Glutamatergic neuron (in vitro differentiated cells): ENCODE measurements around the gene STAMBPL1. TPM values are rescaled to one million over a fixed set of nuclear protein-coding genes. Genes with fewer than 3 reads are reported as not detected.

Experiments
- DNase-seq: peaks from one replicate; pipeline ENCODE4 v3.0.0; 2022
- H3K27ac Mint-ChIP-seq: one replicate; pipeline ENCODE4 v1.8.0; 2020; ENCODE audit warnings: mild to moderate bottlenecking, mixed read lengths, inconsistent platforms; ENCODE audit not compliant: unreplicated experiment
- H3K27me3 Mint-ChIP-seq: one replicate; pipeline ENCODE4 v1.8.0; 2020; ENCODE audit warnings: mild to moderate bottlenecking, moderate library complexity, mixed read lengths, inconsistent platforms; ENCODE audit not compliant: unreplicated experiment
- H3K36me3 Mint-ChIP-seq: one replicate; pipeline ENCODE4 v1.8.0; 2020; ENCODE audit warnings: mild to moderate bottlenecking, mixed read lengths, inconsistent platforms; ENCODE audit not compliant: unreplicated experiment
- H3K4me1 Mint-ChIP-seq: one replicate; pipeline ENCODE4 v1.8.0; 2020; ENCODE audit warnings: mild to moderate bottlenecking, low read depth, mixed read lengths, inconsistent platforms; ENCODE audit not compliant: unreplicated experiment
- H3K4me3 Mint-ChIP-seq: one replicate; pipeline ENCODE4 v1.8.0; 2020; ENCODE audit warnings: mild to moderate bottlenecking, mixed read lengths, inconsistent platforms; ENCODE audit not compliant: unreplicated experiment
- H3K9me3 Mint-ChIP-seq: one replicate; pipeline ENCODE4 v1.8.0; 2020; ENCODE audit warnings: mild to moderate bottlenecking, moderate library complexity, mixed read lengths, inconsistent platforms; ENCODE audit not compliant: unreplicated experiment
- total RNA-seq: library from RNA; stranded (reverse); fragmentation: NEBNext Ultra II Directional; extraction: Animal tissue kit (Norgen Biotek cat#: 25700); gene quantifications from one replicate; pipeline ENCODE4 v1.2.1, GENCODE V29; 2021; ENCODE audit not compliant: unreplicated experiment
- TF ChIP-seq, protein P1 (sequence below): fragments of 200-600 bp; sonication (generic); IDR thresholded peaks from one replicate; pipeline ENCODE4 v1.5.0; 2021; ENCODE audit not compliant: partially characterized antibody, unreplicated experiment

Gene STAMBPL1
- total RNA-seq, 1 donor from 2014 or later, result 4.4 TPM

DNA sequence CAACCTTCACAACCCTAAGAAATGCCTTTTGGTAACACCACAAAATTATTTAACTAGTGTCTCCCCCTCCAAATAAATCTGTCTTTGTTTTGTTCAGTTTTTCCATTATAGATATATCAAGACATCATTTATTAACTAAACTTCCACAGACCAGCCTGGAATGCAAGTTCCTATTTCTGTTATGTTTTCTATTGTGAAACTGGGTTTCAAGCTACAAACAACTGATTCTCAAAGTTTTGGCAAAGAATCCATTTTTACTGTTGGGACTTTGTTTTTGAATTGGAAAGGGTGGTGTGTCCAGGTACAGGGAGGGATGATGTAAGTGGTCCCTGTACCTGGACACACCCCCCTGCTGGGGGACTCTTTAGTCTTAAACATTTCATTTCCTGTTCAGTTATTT, 36.2 kb downstream of the STAMBPL1 start:
- Mint-ChIP-seq H3K27ac (no peak overlapping the region), H3K4me1 (peaks cover 14% of the 10 kb centered on the region), H3K9me3 (no peaks in the 10 kb centered on the region), H3K36me3 (no peaks in the 10 kb centered on the region), H3K4me3 (no peak overlapping the region), H3K27me3 (no peaks in the 10 kb centered on the region)
- TF ChIP-seq, protein P1, sequence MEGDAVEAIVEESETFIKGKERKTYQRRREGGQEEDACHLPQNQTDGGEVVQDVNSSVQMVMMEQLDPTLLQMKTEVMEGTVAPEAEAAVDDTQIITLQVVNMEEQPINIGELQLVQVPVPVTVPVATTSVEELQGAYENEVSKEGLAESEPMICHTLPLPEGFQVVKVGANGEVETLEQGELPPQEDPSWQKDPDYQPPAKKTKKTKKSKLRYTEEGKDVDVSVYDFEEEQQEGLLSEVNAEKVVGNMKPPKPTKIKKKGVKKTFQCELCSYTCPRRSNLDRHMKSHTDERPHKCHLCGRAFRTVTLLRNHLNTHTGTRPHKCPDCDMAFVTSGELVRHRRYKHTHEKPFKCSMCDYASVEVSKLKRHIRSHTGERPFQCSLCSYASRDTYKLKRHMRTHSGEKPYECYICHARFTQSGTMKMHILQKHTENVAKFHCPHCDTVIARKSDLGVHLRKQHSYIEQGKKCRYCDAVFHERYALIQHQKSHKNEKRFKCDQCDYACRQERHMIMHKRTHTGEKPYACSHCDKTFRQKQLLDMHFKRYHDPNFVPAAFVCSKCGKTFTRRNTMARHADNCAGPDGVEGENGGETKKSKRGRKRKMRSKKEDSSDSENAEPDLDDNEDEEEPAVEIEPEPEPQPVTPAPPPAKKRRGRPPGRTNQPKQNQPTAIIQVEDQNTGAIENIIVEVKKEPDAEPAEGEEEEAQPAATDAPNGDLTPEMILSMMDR, result no peak
- no peak for DNase-seq

DNA sequence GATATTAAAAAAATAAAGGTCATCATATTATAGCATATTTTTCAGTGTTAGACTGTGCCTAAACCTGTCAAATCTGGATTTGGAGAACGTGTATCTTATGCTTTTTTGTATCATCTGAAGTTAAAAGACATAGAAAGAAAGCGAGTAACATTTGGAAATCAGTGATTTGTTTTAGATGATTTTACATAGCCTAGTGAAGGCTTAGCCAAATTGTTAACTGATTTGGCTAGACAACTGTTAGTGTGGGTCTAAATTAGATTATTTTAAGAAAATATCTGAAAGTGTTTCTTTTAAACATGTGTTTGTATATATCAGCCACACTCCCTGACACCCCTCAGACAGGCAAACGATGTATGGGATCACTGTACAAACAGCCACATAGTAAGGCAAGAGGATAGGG, 36.9 kb downstream of the STAMBPL1 start:
- Mint-ChIP-seq H3K27ac (no peak overlapping the region), H3K4me3 (no peak overlapping the region), H3K9me3 (no peaks in the 10 kb centered on the region), H3K36me3 (no peaks in the 10 kb centered on the region), H3K27me3 (no peaks in the 10 kb centered on the region), H3K4me1 (peaks cover 12% of the 10 kb centered on the region)
- DNase-seq, result no peak
- TF ChIP-seq, protein P1, result no peak

DNA sequence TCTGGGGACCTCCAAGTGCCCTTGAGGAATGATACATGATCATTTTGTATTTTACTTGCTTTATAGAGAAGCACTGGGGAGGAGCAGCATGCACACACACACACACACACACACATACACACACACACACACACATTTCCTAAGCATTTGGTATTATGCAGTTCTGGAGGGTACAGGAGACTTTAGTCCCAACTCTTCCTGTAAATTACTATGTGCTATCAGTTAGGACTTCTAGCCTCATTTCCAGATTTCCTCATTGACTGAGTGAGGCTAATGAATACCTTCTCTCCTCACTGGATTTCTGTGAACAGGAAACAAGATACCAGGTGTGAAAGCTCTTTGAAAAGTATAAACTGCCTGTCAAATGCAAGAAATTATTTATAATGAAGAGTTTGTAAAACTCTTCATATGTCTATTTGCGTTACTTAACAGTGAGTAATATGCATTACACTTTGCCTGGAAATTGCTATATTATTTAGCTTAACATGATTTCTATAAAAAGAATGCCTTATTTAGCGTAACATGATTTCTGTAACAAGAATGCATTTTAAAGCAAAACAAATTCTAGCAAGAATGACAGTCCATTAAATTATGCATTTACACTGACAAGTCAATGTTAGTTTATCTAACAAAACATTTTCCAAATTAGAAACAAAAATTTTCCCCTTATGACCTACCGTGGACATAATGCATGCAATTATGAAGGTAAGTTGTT, 38.3 kb downstream of the STAMBPL1 start:
- H3K9me3 Mint-ChIP-seq, result no peaks in the 10 kb centered on the region

DNA sequence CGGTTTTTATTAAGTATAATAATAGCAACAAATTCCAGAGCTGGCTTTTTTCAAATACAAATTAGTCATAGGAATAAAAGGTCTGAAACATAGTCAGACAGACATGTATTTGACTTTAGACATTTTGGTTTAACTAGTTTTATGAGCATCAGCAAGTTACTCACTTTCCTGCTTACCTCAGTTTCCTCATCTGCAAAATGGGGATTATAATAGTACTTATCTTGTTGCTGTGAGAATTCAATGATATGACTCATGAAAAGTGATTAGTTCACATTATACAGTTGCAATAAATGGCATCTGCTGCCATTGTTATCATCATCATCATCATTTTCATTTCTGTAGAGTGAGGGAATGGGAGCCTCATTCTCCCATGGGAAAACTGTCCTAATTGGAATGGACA, 39.0 kb downstream of the STAMBPL1 start:
- no peak for DNase-seq
- H3K27ac Mint-ChIP-seq, result no peak overlapping the region
- no peak overlapping the region for H3K4me3 Mint-ChIP-seq
- TF ChIP-seq, protein P1, result no peak
- H3K27me3 Mint-ChIP-seq, result no peaks in the 10 kb centered on the region
- H3K4me1 Mint-ChIP-seq, result peaks cover 2% of the 10 kb centered on the region
- no peaks in the 10 kb centered on the region for H3K9me3 Mint-ChIP-seq
- H3K36me3 Mint-ChIP-seq, result no peaks in the 10 kb centered on the region

More for the DNA sequence above, 38.3 kb downstream of the STAMBPL1 start:
- H3K4me1 Mint-ChIP-seq, result peaks cover 2% of the 10 kb centered on the region
- no peaks in the 10 kb centered on the region for H3K27me3 Mint-ChIP-seq
- no peak overlapping the region for H3K4me3 Mint-ChIP-seq
- H3K27ac Mint-ChIP-seq, result no peak overlapping the region
- TF ChIP-seq, protein P1, result no peak
- no peak for DNase-seq
- H3K36me3 Mint-ChIP-seq, result no peaks in the 10 kb centered on the region

DNA sequence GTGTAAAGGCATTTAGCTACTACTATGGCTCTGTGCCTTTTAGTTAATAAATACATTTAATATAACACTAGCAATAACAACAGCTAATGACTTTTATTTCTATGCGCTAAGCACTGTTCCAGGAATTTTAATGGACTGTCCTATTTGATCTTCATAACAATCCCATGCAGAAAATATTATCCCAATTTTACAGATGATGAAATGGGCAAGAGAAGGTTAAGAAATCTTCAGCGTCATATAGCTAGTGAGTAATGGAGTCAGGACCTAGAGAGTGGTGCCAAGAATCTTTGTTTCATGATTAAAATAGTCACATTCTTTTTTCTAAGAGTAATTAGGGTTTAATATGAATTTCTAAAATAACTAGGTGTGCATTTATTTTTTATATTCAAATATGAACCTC, 40.2 kb downstream of the STAMBPL1 start:
- Mint-ChIP-seq H3K36me3 (no peaks in the 10 kb centered on the region), H3K4me3 (no peak overlapping the region), H3K27me3 (no peaks in the 10 kb centered on the region), H3K9me3 (no peaks in the 10 kb centered on the region), H3K27ac (no peak overlapping the region), H3K4me1 (peaks cover 2% of the 10 kb centered on the region)
- TF ChIP-seq, protein P1, result no peak
- DNase-seq, result no peak
